Stimulated activated CD8-positive, alpha-beta memory T cell treated with anti-CD3 and anti-CD28 coated beads, Interleukin-7, amount 100 ng/mL, for 4 hours (primary cell): ENCODE results near the gene CPHXL.

Source experiments
- DNase-seq, 2 donors: peaks; one replicate each; pipeline ENCODE4 v3.0.0-alpha.2; 2020; ENCODE audit warnings: low read depth in 2 of 2

The CPHXL gene

GRCh38 chr16:75726390-75726789 lies at the start of gene CPHXL:
Gene CPHXL (minus strand): TSS chr16:75726490. CDS start chr16:75726442, 48 bp downstream.
- DNase-seq: no peak

- no peak for DNase-seq
Measured at GRCh38 chr16:75774197-75774596, 47.9 kb upstream of the CPHXL start.

- DNase-seq: no peak
Measured at GRCh38 chr16:75770051-75770450, 43.8 kb upstream of the CPHXL start.

DNA sequence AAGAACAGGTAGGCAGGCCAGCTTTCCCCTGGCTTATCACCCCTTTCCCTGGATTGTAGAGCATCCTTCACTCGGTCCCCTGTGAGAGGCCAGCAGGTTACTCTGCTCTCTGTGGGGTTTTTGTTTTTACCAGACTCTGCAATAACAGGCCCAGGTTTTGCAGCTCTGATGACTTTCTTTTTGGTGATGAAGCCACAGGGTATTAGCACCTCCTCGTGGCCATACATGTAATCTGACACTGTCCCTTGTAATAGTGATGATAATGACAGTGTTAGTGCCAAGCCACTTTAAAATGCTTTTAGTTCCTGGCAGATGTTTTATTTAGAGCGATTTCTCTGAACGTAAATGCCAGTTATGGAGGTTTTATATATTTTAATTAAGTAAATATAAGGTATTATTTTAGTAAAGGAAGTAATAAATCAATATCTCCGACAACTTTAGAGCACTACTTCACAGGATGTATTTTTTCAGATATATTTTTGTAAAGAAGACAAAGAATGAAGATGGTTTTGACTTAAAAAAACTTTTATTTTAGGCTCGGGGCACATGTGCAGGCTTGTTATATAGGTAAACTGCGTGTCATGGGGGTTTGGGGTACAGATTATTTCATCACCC lies 38.0 kb upstream of the CPHXL start:
- DNase-seq: peak; percentile 10 to 38

DNA sequence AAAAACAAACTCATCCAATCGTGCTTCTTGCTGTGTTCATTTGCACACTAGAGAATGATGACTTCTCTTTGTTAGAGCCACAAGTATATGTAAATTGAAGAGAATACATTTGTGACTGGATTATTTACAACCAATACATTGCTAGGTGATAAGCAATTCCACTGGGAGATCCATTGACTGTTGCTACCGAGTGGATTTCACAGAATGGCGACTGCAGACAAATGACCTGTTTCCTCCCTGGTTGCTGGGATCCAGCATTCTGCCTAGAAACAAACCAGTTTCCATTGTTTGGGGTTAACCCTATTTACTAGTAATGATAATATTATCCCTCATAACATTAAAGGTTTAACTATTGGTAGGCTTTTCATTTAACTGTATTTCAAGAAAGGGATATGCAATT lies 36.9 kb upstream of the CPHXL start:
- DNase-seq: no peak

- DNase-seq: no peak
Measured at GRCh38 chr16:75762746-75763145, 36.5 kb upstream of the CPHXL start.

DNA sequence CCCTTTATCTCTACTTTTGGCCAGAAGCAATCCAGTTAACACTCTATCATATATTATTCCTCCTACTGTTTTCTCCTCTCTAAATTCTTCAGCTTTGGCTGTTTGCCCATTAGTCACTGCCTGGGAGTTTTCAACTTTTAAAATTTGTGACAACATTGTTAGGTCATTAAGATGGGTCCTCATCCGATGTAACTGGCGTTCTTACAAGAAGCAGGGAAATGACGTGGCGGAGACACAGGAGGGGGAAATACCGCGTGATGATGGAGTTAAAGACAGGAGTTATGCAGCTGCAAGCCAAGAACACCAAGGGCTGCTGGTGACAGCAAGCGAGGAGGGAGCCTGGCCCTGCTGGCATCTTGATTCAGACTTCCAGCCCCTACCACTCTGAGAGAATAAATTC lies 34.8 kb upstream of the CPHXL start:
- no peak for DNase-seq

DNA sequence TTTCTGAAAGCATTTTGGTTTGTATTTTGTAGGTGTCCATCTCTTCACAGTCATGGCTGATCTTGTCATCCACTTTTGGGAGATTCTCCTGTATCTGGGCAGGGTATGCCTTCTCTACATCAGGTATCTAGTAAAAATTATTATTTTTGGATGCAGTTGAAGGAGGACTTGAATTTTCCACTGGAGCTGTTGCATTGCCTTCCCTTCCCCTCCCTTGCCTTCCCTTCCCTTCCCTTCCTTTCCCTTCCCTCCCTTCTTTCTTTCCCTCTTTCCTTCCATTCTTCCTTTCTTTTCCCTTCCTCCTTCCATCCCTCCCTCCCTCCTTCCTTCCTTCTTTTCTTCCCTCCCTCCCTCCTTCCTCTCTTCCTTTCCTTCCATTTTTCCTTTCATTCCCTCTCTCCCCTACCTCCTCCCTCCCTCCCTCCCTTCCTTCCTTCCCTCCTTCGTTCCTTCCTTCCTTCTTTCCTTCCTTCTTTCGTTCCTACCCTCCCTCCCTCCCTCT lies 33.8 kb upstream of the CPHXL start:
- DNase-seq: no peak

DNA sequence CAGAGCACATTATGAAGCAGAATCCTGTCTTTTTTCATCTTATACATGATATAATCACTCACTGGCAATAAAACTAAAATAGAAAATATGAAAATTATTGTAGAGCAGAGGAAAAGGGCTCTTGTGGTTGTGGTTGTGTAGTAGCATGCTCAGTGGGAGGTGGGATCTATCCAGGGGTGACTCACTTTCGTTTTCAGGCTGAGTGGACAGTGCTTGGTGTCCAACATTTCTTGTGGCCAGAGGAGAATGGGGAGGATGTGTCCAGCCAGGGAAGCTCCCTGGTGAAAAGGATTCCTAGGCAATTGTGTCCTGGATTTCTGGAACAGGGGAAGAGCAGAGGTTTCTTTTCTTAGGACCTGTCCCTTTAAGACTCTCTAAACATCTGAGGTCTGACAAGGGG lies 31.9 kb upstream of the CPHXL start:
- no peak for DNase-seq

DNA sequence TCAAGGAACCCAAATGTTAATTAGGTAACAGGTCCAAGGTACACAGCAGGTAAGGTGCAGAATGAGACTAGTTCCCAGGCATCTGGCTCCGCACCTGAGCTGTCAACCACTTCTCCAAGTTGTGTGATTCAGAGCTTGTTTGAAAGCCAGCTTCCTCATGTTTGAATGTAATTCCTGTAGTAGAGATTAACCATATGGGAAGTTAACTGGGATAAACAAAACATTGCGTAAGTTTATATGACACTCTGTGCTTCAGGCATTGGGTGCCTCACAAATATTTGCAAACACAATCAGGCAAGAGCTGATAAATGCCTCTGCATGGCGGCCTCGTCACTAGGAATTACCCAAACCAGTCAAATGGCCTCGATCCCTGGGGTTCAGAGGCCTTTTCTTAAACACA lies 27.9 kb upstream of the CPHXL start:
- no peak for DNase-seq

DNA sequence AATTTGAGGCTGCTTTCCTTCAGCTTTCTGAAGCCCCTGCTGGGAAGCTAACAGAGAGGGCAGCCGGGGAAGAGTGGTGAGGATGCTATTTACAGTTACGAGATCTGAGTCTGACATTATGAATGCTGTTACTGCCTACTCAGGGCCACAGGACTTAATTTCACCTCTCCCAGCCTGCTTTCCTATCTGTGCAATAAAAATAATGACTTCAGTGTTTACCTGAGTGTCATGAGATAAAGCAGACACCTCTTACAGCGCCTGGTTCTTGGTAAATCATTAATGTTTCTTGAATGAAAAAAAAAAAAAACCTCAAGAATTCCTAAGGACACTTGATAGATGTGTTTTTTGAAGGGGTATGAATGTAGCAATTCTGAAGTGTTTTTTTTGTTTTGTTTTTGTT lies 24.2 kb upstream of the CPHXL start:
- DNase-seq: no peak

- DNase-seq: no peak
Measured at GRCh38 chr16:75746359-75746758, 20.1 kb upstream of the CPHXL start.

GRCh38 chr16:75745823-75746222 lies 19.5 kb upstream of the CPHXL start:
- no peak for DNase-seq

- no peak for DNase-seq
Measured at GRCh38 chr16:75745242-75745641, 19.0 kb upstream of the CPHXL start.

DNA sequence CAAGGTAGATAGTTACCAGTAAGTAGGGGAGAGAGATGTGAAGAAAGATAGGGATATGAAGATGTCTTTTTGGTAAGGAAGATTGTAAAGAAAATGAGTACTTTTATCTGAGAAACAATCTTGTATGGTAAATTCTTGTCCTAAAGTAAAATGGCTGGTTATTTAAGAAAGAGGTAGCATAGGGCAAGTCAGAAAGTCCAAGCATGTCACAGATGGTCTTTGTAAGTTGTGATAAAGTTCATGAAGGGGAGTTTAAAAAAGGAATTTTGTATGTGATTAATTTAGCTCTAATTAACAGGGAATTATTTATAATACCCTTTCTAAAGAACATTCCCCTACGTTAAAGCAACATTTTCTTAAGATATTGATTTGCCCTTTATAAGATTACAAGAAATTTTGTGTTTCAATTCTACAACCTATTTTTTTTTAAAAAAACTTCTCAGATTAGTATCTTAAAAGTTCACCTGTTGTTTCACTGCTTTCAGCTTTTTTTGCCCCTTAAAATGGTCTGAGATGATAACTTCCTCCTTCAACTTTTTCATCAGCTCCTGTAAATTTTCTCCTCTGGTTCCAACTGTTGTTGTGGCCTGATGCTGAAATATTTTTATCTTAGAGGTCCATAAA lies 16.2 kb upstream of the CPHXL start:
- no peak for DNase-seq

- no peak for DNase-seq
Measured at GRCh38 chr16:75733305-75734211, 7.3 kb upstream of the CPHXL start.

DNA sequence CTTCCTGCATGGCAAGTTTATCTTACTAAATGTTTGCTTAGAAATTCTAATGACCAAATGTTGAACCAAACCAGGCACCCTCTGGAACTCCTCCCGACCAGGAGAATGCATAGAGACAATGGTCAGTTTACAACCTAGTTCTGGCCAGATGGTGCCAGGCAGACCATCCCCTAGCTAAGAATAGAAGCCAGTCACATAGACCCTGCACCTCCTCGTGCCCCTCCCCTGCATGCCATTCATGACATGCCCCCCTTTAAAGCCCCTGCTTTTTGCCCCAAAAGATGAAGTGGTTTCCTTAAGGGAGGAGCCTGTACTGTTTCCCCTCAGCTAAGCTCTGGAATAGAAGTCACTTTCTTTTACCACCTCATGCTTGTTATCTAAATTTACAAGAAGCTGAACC lies 6.6 kb upstream of the CPHXL start:
- DNase-seq: no peak

- DNase-seq: no peak
Measured at GRCh38 chr16:75727221-75727620, 931 bp upstream of the CPHXL start.

DNA sequence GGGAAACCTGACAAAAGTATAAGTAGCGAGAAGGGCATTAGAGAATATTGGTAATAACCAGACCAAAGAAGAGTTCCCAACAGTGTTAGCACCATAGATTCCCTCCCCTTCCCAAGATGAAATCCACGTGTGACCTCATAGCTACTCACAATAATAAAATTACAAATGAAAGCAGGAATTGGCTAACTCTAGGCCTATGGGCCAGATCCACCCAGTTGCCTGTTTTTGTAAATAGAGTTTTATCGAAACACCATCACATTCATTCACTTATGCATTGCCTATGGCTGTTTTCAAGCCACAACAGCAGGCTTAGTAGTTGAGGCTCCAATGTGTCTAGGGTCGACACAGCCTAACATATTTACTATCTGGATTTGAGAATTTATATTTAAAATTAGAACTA lies 7.8 kb downstream of the CPHXL start:
- no peak for DNase-seq

DNA sequence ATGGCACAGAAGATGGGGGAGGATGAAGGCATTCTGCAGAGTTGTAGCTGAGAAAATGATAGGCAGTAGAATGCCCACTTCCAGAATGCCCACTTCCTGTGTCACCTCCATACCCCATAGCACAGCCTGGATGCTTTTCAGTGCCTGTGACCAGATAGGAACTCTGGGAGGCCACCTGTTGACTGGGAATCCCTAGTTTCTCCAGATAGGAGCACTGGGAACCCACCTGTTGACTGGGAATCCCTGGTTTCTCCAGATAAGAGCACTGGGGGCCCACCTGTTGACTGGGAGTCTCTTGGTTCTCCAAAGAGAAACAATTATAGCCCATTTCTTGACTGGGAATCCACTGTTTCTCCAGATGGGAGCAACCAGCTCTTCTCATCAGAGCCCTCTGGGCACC lies 11.6 kb downstream of the CPHXL start:
- DNase-seq: no peak

GRCh38 chr16:75710344-75710743 lies 15.9 kb downstream of the CPHXL start:
- no peak for DNase-seq

GRCh38 chr16:75703306-75703705 lies 23.0 kb downstream of the CPHXL start:
- no peak for DNase-seq

DNA sequence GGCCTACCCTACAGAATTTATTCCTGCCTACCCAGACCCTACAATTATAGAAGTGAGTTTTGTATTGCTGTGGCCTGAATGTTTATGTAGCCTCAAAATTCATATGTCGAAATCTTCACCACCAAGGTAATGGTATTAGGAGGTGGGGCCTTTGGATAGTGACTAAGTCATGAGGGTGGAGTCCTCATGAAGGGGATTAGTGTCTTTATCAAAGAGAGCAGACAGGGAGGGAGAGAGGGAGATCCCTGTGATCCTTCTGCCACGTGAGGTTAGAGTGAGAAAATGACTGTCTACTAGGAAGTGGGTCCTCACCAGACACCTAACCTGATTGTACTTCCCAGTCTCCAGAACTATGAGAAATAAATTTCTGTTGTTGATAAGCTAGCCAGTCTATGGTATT lies 24.0 kb downstream of the CPHXL start:
- no peak for DNase-seq
